ENCODE measurements around the gene TMEM164.
"Not testable (repeated sequence)": the region's sequence is repeated elsewhere in the genome, so short reads cannot be mapped to it uniquely, and the experiment has no call there.

TMEM164 gene

DNA sequence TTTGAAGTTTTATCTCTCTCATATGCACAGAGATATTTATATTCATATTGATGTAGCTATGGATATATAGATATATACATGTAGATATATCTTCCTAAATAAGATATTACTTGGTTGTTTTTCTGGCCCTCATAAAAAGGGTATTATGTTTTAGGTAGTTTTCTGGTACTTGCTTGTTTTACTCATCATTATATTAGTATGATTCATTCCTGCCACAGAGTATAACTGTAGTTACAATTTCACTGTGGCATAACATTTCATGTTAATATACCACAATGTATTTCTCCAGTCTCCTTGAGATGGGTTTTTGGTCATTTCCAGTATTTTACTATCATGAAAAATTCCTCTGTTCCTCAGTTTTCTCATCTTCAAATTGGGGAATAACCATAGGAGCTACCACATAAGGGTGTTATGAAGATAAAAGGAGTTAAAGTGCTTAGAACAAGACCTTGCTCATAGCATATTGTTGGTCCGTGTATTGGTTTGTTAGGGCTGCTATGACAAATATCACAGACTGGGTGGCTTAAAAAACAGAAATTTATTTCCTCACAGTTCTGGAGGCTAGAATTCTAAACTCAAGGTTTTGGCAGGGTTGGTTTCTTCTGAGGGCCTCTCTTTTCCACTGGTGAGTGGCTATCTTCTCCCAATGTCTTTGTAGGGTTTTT, 129.7 kb downstream of the TMEM164 start:
- DNase-seq (ENCODE audit: low spot score), result no peak

DNA sequence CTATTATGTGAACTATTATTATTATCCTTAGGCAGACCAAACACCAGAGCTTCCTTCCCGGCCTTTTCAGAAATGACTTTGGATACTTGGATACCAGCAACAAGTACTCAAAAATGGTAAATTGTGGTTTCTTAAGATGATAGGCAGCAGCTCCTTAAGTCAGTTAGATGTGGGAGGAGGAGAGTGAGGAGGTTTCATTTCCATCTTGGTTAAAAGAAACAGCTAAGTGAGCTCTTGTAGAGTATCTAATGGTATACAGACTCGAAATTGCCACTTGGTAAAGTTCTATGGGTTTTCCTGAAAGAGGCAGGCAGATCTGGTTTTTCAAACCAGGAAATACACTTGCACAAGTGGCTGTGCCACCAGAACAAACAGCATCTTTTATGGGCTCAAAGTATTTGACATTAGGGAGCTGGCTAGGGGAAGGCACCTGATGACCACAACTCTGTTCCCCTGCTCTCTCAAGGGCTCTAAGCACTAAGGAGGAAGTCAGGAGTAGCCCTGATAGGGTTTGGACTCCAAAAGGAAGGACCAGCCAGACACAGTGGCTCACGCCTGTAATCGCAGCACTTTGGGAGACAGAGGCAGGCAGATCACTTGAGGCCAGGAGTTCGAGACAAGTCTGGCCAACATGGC, 130.9 kb downstream of the TMEM164 start:
- no peak for DNase-seq (ENCODE audit: low spot score)

DNA sequence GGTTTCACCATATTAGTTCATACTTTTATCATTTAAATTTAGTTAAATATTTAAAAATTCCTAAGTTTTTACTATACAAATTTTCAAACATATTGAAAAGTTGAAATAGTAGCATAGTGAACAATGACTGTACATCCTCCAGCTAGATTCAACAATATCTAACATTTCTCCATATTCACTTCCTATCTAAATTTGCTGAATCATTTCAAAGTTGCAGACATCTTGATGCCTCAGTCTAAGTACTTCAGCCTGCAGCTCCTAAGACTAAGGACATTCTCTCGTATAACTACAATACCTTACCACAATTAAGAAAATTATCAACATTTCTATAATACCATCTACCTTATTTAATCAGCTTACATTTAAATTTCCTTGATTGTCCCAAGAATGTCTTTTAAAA, 132.7 kb downstream of the TMEM164 start:
- no peak for DNase-seq (ENCODE audit: low spot score)

DNA sequence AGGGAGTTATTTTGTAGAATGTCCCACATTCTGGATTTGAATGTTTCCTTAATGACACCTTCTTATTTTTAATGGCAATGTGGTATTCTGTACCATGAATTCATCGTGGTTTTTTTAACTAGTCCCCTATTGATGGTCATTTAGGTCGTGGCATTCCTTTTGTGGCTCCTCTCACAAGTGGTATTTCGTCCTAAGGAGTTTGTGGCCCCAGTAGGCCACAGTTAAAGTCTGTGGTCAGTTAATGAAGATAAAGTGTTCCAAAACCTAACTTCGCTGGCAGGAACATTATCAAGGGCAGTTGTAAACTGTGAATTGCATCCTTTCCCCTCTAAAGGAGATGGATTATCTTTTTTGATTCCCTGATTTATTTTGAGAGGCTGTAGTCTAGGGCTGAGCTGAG, 133.2 kb downstream of the TMEM164 start:
- DNase-seq (ENCODE audit: low spot score), result no peak

DNA sequence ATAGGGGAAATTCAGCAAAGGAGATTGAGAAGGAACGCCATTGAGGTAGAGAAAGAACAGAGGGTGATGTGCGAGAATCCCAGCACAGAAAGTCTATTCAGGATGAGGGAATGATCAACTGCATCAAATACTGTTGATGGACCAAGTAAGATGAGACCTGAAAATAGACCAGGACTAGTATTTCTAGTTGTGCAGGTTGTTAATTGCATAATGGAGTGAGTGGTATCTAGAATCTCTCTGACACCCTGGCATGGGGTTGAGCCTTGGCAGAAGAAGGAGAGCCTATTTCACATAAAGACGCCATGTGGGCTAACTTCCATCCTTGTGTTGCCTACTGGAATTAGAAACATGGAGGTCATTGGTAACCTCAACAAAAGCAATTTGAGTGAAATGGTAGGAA, 135.6 kb downstream of the TMEM164 start:
- DNase-seq (ENCODE audit: low spot score), result no peak

DNA sequence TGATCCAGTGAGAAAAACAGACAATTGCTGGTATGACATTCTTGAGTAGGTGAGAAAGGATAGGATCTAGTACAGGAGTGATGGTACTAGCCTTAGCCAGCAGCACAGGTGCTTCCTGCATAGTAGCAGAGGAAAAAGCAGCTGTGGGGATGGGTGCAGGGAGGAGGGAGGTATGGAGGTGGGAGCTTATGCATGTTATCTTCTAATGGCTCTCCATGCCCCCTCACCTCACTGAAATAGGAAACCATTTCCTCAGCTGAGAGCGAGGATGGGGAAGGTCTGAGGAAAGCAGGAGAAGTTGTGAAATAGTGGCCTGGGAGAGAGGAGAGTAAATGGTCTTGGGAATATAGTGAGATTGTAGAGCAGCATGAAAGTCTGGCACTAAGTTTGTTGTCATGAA, 136.3 kb downstream of the TMEM164 start:
- DNase-seq (ENCODE audit: low spot score), result no peak

DNA sequence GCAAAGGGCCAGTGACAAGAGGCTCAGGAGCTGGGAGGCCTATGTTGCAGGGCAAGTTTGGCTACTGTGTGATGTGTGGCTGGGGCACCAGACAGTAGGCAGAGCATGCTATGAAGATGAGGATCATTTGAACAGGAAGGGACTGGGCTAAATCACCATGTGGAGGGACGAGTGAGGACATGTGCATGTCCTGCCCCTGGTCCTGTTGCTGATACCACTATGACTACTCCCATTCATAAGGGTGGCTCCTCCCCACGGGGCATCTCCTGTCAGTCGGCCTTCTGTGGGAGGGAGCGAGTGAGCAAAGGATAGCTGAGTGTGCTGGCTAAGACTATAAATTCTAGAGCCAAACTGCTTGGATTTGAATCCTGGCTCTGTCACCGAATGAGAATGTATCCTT, 139.2 kb downstream of the TMEM164 start:
- DNase-seq (ENCODE audit: low spot score), result no peak

DNA sequence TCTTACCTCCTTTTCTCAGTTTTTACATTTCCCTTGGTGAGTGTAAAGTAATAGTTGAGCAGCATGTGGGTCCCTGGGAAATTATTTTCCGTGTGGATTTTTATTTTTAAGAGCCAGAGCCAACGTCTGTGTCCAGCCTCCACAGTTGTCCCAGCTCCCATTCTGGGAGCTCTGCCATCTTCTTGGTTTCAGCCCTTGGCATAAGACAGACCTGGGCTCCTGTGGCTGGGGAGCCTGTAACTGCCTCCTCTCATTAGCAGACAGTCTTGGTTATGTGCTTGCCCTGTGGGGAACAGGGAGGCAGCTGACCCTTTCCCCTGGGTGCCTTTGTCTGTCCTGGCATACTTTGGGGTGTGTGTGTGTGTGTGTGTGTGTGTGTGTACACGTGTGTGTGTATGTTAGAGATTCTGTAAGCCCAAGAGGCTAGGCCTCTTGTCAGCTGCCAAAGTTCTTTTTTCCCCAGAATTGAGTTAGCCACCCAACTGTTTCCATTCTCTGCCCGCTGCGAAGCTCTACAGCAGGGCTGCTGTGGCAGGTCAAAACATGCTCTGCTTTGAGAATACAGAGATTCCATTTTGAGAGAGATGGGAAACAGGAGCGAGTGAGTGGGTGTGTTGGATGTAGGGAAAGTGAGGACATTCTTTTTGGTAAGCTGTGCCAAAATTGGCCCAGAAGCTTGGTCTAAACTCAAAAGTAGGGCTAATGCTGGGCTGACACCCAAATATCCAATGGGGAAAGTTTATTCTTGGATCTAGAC, 140.7 kb downstream of the TMEM164 start:
- DNase-seq (ENCODE audit: low spot score), result no peak

DNA sequence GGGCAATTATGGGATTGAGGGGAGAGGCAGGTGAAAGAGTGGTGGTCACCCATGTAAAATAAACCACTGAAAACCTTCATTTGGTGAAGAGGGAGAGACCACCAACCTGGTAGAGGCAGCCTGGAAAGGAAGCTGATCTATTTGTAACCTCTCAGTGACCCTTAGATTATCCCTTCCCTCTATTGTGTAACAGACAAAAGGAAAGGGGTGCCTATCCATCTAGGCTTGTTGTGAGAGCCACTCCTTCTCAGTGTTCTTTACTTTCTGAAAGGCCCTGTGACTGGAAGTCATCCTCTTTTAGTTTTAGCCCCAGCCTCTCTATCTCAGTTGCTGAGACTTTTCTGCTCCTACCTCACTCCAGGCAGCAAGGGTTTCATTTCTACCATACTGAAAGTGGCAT, 142.4 kb downstream of the TMEM164 start:
- no peak for DNase-seq (ENCODE audit: low spot score)

DNA sequence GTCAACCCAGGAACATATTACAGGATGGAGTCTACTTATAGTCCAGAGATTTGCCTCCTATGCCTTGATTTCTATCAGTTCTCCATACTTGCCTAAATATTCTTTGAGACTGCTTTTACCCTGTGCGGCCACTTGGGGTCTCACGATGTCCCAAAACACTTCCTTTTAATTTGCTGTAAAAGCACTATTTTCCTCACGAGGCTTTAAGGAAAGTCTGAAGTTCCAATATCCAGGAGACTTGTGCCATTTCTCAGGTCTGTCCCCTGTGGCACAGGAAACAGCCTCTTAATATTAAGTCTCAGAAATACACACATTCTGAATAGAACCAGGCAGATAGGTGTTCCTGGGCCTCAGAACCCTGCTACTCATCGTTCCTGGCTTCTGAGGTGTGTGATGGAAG, 142.9 kb downstream of the TMEM164 start:
- peak; percentile 48 for DNase-seq (ENCODE audit: low spot score)

DNA sequence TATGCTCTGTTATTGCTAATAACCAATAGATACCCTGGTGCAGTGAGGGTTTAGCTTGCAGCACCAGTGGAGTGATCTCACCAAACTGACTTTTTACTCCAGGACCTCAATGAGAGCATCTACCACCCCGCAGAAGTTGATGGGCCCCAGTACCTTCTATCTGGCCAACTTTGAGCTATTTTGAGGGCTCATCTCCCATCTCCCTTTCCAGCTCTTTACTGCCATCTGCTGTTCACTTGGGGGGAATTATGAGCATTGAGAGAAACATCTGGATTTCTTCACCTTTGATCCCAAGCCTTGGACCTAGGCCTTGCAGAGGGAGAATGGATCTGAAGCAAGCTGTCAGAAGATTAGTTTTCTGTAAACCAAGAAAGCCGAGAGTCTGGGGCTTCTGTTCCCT, 143.6 kb downstream of the TMEM164 start:
- peak; percentile 43 for DNase-seq (ENCODE audit: low spot score)

DNA sequence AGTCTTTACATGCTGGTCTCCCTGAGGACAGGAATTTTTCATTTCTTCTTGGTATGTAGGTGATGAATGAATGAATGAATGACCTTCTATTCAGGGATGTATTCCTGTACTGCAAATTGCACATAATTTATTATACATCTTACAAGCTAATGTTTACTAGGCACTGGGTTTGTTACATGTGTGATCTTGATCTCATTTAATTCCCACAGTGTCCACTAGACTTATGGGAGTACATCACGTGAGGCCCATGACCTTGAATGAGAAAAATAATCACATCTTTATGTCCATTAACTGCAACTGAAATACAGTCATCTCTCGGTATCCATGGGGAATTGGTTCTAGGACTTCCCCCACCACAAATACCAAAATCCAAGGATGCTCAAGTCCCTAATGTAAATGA, 150.3 kb downstream of the TMEM164 start:
- DNase-seq (ENCODE audit: low spot score), result no peak

DNA sequence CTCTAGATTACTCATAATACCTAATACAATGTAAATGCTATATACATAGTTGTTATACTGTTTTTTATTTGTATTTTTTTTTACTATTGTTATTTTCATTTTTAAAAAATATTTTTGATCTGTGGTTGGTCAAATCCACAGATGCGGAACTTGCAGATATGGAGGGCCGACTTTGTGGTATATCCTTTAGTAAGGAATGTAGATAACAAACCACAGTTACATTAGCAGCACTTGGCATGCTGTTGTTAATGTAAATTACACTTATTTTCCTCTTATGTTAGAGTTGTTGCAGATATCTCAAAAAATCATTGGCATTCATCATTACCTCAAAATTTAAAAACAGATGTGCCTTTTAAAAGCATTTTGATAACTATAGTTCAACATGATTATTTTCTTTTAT, 151.0 kb downstream of the TMEM164 start:
- no peak for DNase-seq (ENCODE audit: low spot score)

DNA sequence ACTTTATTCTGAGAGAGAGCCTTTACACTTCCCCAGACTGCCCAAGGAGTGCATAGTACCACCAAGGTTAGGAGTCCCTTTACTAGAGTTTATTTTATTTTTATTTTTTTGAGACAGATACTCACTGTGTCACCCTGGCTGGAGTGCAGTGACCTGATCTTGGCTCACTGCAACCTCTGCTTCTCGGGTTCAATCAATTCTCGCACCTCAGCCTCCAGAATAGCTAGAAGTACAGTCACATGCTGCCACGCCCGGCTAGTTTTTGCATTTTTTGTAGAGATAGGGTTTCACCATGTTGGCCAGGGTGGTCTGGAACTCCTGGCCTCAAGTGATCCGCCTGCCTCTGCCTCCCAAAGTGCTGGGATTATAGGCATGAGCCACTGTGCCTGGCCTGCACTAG, 151.4 kb downstream of the TMEM164 start:
- DNase-seq (ENCODE audit: low spot score), result not testable (repeated sequence)

DNA sequence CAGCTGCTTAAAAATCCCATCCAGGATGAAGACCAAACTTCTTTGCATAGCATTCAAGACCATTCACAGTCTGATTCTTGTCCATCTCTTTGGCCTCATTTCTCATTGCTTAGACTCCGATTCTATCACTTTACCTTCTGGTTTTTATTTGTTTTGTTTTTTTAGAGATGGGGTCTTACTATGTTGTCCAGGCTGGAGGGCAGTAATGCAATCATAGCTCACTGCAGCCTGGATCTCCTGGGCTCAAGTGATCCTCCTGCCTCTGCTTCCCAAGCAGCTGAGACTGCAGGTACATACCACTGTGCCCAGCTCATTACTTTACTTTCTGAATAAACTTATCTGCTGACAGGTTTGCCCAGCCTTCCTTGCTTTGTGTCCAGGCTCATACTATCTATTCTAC, 152.8 kb downstream of the TMEM164 start:
- no peak for DNase-seq (ENCODE audit: low spot score)

DNA sequence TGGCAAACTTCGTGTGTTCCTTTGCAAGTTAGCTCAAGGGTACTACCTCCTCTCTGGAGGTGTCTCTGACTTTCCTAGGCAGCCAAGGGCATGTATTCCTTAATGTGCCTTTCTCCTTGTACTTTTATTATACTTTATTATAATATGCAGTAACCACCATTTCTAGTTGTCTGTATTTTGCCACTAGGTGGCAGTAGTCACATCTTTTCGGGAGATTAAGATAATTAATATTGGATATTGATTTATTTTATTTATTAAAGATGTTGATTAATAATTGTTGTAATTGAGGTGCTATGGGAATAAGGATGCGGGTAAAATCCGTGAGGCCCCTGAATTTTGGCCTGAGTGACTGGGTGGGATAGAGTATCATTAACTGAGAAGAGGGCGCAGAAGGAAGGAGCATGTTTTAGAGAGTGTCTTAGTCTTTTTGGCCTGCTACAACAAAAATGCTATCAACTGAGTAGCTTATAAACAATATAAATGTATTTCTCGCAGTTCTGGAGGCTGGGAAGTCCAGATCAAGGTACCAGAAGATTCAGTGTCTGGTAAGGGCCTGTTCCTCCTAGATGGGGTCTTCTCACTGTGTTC, 153.3 kb downstream of the TMEM164 start:
- DNase-seq (ENCODE audit: low spot score), result no peak

DNA sequence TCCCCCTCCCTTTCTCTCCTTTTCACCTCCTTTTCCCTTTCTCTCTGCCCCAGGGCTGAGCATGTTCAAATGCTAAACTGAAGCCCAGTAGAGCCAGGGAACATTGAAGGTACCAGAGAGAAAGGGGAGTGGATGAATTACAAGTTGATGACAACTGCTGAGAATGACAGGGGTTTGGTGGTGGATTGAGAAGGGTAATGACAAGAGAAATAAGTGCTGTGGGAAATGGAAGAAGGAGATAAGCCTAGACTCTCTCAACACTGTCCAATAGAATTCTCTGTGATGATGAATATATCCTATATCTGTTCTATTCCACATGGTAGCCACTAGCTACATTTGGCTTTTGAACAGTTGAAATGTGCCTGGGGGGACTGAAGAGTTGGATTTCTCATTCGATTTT, 154.5 kb downstream of the TMEM164 start:
- no peak for DNase-seq (ENCODE audit: low spot score)

DNA sequence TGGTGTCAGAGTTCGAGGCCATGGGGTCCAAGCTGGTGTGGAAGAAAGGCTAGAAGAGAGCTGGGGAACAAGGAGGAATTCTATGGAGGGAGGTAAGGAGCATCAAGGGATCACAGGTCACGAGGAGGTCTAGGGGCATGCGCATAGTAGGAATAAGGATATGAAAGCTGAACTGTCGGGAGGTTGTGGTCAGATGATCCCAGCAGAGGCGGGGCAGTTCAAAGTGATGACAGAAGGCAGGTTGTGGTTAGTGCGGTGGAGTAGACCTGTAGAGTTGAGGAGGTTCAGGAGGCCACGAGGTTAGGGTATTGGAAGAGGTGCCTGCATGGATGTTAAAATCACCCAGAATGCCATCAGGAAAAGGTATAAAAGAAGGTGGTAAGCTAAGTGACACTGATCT, 156.3 kb downstream of the TMEM164 start:
- DNase-seq (ENCODE audit: low spot score), result no peak

DNA sequence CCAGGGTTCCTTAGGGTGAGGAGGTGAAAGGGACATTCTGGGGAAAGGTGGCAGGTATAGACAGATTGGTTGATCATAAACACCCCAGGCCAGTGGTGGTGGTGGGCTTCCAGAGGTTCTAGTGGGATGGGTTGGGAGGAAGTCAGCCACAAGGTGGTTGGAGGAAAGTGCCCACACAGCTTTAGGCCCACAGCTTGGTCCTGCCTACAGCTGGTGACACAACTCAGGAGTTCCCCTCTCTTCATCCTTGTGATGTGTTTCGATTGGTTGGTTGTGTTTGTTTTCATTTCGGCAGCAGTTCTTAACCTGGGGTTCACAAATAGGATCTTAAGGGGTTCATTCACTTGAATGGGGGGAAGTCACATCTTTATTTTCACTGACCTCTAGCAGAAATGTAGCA, 157.0 kb downstream of the TMEM164 start:
- no peak for DNase-seq (ENCODE audit: low spot score)

DNA sequence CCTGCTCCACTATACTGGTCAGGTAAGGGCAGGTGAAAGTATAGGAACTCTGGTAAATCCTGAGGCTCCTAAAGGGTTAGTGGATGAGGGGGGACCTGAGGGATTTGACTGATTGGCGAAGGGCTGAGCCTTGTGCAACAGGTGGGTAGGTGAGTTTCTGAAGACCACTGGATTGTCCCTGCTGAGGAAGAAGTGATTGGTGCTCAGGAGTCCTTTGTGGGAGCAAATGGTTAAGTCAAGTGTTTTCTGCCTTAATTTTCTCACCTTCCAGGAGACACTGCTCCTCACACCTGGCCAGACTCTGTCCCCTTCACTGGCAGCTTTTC, 158.4 kb downstream of the TMEM164 start:
- DNase-seq (ENCODE audit: low spot score), result no peak

DNA sequence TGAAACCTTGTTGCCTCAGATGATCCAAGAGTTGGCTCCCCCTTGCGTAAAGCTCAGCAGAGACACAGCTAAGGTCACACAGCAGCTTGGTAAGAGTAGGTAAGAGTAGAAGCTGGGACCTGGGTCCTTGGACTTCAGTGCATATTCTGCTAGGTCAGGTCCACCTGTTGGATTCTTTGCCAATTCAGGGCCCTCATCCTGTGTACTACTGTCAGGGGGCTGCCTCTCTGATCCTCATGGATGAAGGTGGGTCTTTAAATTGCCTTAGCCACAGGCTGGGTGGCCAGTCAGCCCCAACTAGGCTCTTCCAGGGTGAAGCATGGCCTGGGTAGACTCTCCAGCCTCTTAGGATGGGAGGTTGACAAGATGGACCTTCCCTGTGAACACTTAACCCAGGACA, 159.2 kb downstream of the TMEM164 start:
- DNase-seq (ENCODE audit: low spot score), result no peak

DNA sequence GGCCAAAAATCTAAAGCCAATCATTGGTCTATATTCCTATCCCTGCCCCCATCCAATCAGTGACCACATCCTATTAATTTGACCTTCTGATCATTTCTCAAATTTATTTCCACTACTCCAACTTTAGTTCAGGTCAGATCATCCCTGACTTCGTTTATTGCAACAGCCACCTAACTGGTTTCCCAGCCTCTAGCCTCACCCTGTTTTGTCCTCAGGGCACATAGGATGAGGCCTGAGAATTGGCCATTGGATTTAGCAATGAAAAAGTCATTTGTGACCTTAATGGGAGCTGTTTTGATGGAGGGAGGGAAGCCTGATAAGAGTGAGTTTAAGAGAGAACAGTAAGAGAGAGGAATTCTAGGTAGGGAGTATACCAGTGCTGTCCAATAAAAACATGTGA, 160.0 kb downstream of the TMEM164 start:
- DNase-seq (ENCODE audit: low spot score), result no peak

DNA sequence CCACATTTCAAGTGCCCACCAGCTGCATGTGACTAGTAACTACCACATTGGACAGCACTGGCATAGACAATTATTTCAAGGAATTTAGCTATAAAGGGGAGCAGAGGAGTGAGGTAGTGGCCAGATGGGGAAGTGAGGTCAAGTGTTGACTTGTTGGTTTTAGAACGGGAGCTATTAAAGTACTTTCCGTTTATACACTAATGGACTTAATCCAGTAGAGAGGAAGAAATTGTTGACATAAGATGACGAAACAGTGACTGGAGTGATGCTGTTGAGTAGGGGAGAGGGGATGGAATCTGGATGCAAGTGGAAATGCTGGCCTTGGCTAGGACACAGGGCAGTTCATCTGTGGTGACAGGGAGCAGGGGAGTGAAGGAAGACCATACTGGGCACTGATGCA, 160.6 kb downstream of the TMEM164 start:
- DNase-seq (ENCODE audit: low spot score), result no peak

All from kidney capillary endothelial cell (primary cell).